B cell (primary cell): Measurements from ENCODE around the gene DOK5. TPM values are rescaled to one million over a fixed set of nuclear protein-coding genes. Genes with fewer than 3 reads are reported as not detected.

Experiments used
- ATAC-seq: fragments of 200-7000 bp; cut with Tn5 transposase; one replicate; pipeline ENCODE4 v1.10.0; 2021; ENCODE audit warnings: low read depth, mild to moderate bottlenecking, moderate number of reproducible peaks, moderate library complexity
- CTCF ChIA-PET: fragments of 350-600 bp; sonication (Branson Sonifier 250); formaldehyde crosslinking; loops from one replicate; lab custom pipeline; 2021; ENCODE audit warnings: antibody characterized with exemption, inconsistent platforms; lab: Charles Lee
- POLR2A ChIA-PET: fragments of 350-600 bp; sonication (Branson Sonifier 250); formaldehyde crosslinking; loops from one replicate; lab custom pipeline; 2021; ENCODE audit warnings: antibody characterized with exemption; lab: Charles Lee
- DNase-seq: peaks from one replicate; pipeline ENCODE4 v3.0.0; 2013
- H2AFZ ChIP-seq: 2 replicates; pipeline ENCODE4 v1.6.1; 2012; ENCODE audit warnings: mild to moderate bottlenecking, low read depth, low read length; ENCODE audit not compliant: insufficient read depth, poor library complexity, severe bottlenecking
- H3K27ac ChIP-seq, 2 donors: 1 replicate in 1 of 2; 2 replicates in 1 of 2; pipeline ENCODE4 v1.5.1; 2012 to 2013; ENCODE audit warnings: low read length in 2 of 2, mild to moderate bottlenecking in 2 of 2, moderate library complexity in 1 of 2
- H3K27me3 ChIP-seq, 4 experiments: fragments of 200-600 bp in 1 of 4; sonication (generic) in 1 of 4; replicated peaks in 1 of 4; 1 replicate in 2 of 4; 2 replicates in 2 of 4; pipeline versions ENCODE4 v1.6.1 to v1.7.0; 2013 to 2016; ENCODE audit warnings: low read length in 3 of 4, mild to moderate bottlenecking in 2 of 4, mixed read lengths in 1 of 4, moderate library complexity in 1 of 4; ENCODE audit not compliant: insufficient read depth in 4 of 4, control insufficient read depth in 3 of 4; ENCODE audit errors: control extremely low read depth in 1 of 4
- H3K36me3 ChIP-seq, 2 experiments: replicated peaks in 1 of 2; 1 replicate in 1 of 2; 2 replicates in 1 of 2; pipeline versions ENCODE4 v1.6.1 to v1.7.1; 2013; ENCODE audit warnings: low read length in 1 of 2; ENCODE audit not compliant: insufficient read depth in 2 of 2, control insufficient read depth in 1 of 2; ENCODE audit errors: control extremely low read depth in 1 of 2, extremely low read depth in 1 of 2
- H3K4me1 ChIP-seq, 2 donors: fragments of 200-600 bp in 1 of 2; sonication (generic) in 1 of 2; 1 replicate in 1 of 2; 2 replicates in 1 of 2; pipeline versions ENCODE4 v1.5.1 to v1.6.1; 2013 to 2017; ENCODE audit warnings: low read length in 2 of 2; ENCODE audit not compliant: control insufficient read depth in 2 of 2, insufficient read depth in 2 of 2
- H3K4me2 ChIP-seq: replicated peaks from 2 replicates; pipeline ENCODE3; 2012; ENCODE audit warnings: mild to moderate bottlenecking, low read depth, low read length; ENCODE audit not compliant: poor library complexity, severe bottlenecking
- H3K4me3 ChIP-seq, 5 experiments: fragments of 200-600 bp in 1 of 5; sonication (generic) in 1 of 5; 1 replicate in 3 of 5; 2 replicates in 2 of 5; pipeline versions ENCODE4 v1.5.1 to v1.7.0; 2011 to 2016; ENCODE audit warnings: low read length in 4 of 5, mild to moderate bottlenecking in 4 of 5, low read depth in 2 of 5, control low read depth in 1 of 5, moderate library complexity in 1 of 5; ENCODE audit not compliant: insufficient read depth in 1 of 5; ENCODE audit errors: control extremely low read depth in 1 of 5, extremely low read depth in 1 of 5
- H3K79me2 ChIP-seq: fragments of 200-600 bp; sonication (generic); one replicate; pipeline ENCODE4 v1.6.0; 2016; ENCODE audit warnings: low read length; ENCODE audit not compliant: control insufficient read depth, insufficient read depth
- H3K9ac ChIP-seq: fragments of 200-600 bp; sonication (generic); 2 replicates; pipeline ENCODE4 v1.6.1; 2017; ENCODE audit warnings: mild to moderate bottlenecking, low read length, moderate library complexity
- H3K9me3 ChIP-seq, 3 donors: one replicate each; pipeline versions ENCODE4 v1.6.1 to v1.7.1; 2013; ENCODE audit warnings: low read length in 2 of 3; ENCODE audit not compliant: control insufficient read depth in 2 of 3, insufficient read depth in 1 of 3; ENCODE audit errors: control extremely low read depth in 1 of 3
- H4K20me1 ChIP-seq: 2 replicates; pipeline ENCODE4 v1.6.0; 2012; ENCODE audit warnings: mild to moderate bottlenecking, low read length; ENCODE audit not compliant: insufficient read depth, control insufficient read depth, poor library complexity, severe bottlenecking
- H3K27ac Mint-ChIP-seq: one replicate; pipeline ENCODE4 v1.8.0; 2021; ENCODE audit warnings: mixed read lengths
- H3K27me3 Mint-ChIP-seq: one replicate; pipeline ENCODE4 v1.8.0; 2021; ENCODE audit warnings: mixed read lengths
- H3K4me1 Mint-ChIP-seq: one replicate; pipeline ENCODE4 v1.8.0; 2021; ENCODE audit warnings: mixed read lengths
- H3K4me3 Mint-ChIP-seq: one replicate; pipeline ENCODE4 v1.8.0; 2021; ENCODE audit warnings: mixed read lengths
- H3K9me3 Mint-ChIP-seq: one replicate; pipeline ENCODE4 v1.8.0; 2022; ENCODE audit warnings: mixed read lengths; ENCODE audit not compliant: insufficient read depth
- CTCF ChIP-seq: fragments of 200-600 bp; IDR thresholded peaks from one replicate; pipeline ENCODE4 v1.8.0; 2022; ENCODE audit warnings: antibody characterized with exemption, mild to moderate bottlenecking
- EZH2 ChIP-seq: IDR thresholded peaks from 2 replicates; pipeline ENCODE4 v1.6.1; 2012; ENCODE audit warnings: borderline replicate concordance, low read depth, mild to moderate bottlenecking, moderate library complexity, low read length; ENCODE audit not compliant: insufficient read depth, poor library complexity, severe bottlenecking
- WGBS: methylation state at CpG from one replicate; pipeline ENCODE4 v1.1.5; 2013; ENCODE audit warnings: missing lambda C conversion rate; ENCODE audit not compliant: insufficient coverage; 5-methylcytosine and 5-hydroxymethylcytosine counted together
- intact Hi-C: fragments of 100-400 bp; cut with micrococcal nuclease; formaldehyde crosslinking; loops from one replicate; pipeline ENCODE4 v1.10.0; 2022
- polyA plus RNA-seq: library from polyadenylated mRNA; depleted of rRNA; stranded (reverse); fragments of >200 nt; gene quantifications from 2 replicates; pipeline ENCODE4 v1.2.3, GENCODE V29; 2012
- total RNA-seq, 2 donors: library from RNA; stranded (reverse); fragments of 120-200 nt in 1 of 2; gene quantifications; 1 replicate in 1 of 2; 2 replicates in 1 of 2; pipeline versions ENCODE4 v1.2.3 to v1.2.4, GENCODE V29; 2013 to 2022

The DOK5 gene
- total and polyA plus RNA-seq, 2 donors (not counting 1 experiment from before 2014, with no cell fraction given): not detected

- Histone ChIP-seq H3K4me1 (no peaks in the 10 kb centered on the region), H4K20me1 (no peaks in the 10 kb centered on the region), H3K9ac (no peak overlapping the region), H3K27ac (no peak overlapping the region), H2AFZ (no peak overlapping the region), H3K36me3 (no peaks in the 10 kb centered on the region), H3K27me3 (peaks cover 0 to 7% (median 3%) of the 10 kb centered on the region in 4 experiments), H3K4me2 (no peak overlapping the region), H3K79me2 (no peaks in the 10 kb centered on the region), H3K4me3 (no peak overlapping the region), H3K9me3 (no peaks in the 10 kb centered on the region)
- Mint-ChIP-seq H3K9me3 (peaks cover 2% of the 10 kb centered on the region), H3K27ac (no peak overlapping the region), H3K4me1 (no peaks in the 10 kb centered on the region), H3K4me3 (no peak overlapping the region), H3K27me3 (peaks cover 31% of the 10 kb centered on the region)
- CTCF ChIA-PET: no interaction called here
- no peak for ATAC-seq
- intact Hi-C loops: no loop called here
- DNase-seq: no peak
- POLR2A ChIA-PET: no interaction called here
- TF ChIP-seq EZH2: no peak
- TF ChIP-seq CTCF: no peak
- WGBS: 90% methylated on average over 3 of the region's 4 CpGs
Observed at GRCh38 chr20:54481442-54481841, 6.0 kb downstream of the DOK5 start.

GRCh38 chr20:54485631-54486030 is 10.2 kb downstream of the DOK5 start:
- no peak for ATAC-seq
- H3K36me3 ChIP-seq: no peaks in the 10 kb centered on the region
- H3K27ac Mint-ChIP-seq: no peak overlapping the region
- H2AFZ ChIP-seq: no peak overlapping the region
- no peaks in the 10 kb centered on the region for H3K79me2 ChIP-seq
- intact Hi-C loops: no loop called here
- WGBS: 100% methylated on average over 1 of the region's 8 CpGs
- H3K4me3 ChIP-seq: no peak overlapping the region
- H3K9ac ChIP-seq: no peak overlapping the region
- H3K4me1 Mint-ChIP-seq: no peaks in the 10 kb centered on the region
- no peaks in the 10 kb centered on the region for H3K9me3 ChIP-seq
- POLR2A ChIA-PET: no interaction called here
- H3K27me3 Mint-ChIP-seq: peaks cover 10% of the 10 kb centered on the region
- H4K20me1 ChIP-seq: no peaks in the 10 kb centered on the region
- peaks cover 4% of the 10 kb centered on the region for H3K9me3 Mint-ChIP-seq
- TF ChIP-seq EZH2: no peak
- no peak for TF ChIP-seq CTCF
- H3K4me3 Mint-ChIP-seq: no peak overlapping the region
- no peak for DNase-seq
- CTCF ChIA-PET: no interaction called here
- no peak overlapping the region for H3K4me2 ChIP-seq
- H3K27ac ChIP-seq: no peak overlapping the region
- no peaks in the 10 kb centered on the region for H3K27me3 ChIP-seq
- no peaks in the 10 kb centered on the region for H3K4me1 ChIP-seq
